ENCODE measurements around the gene TMED4.

TMED4 gene

DNA sequence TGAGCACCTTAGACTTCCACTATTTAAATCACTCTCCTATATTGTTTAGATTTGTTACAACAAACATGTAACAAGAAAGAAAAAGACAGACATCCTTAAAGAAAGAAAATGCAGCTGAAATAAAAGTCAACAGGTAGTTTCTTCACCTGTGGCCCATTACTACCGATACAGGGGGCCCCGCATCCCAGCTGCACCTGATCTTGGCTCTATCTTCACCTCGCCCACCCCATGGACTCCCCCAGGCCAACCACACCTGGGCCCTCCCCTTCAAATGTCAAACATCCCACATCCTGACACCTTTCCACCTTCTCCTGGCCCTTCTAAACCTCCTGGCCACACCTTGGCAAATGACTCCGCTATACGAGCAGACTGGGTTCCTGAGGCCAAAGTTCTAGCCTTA is 15.4 kb downstream of the TMED4 start:
- Histone ChIP-seq H2BK15ac (ENCODE audit: low read depth, poor library complexity, severe bottlenecking) (no peak overlapping the region), H3K23ac (ENCODE audit: low read length in 2 of 2) (no peak overlapping the region), H3K27me3 (ENCODE audit: control insufficient read depth in 1 of 2, insufficient read depth in 1 of 2, low read length in 2 of 2) (no peaks in the 10 kb centered on the region), H2BK120ac (ENCODE audit: low read depth, low read length) (no peak overlapping the region), H2BK5ac (ENCODE audit: low read depth, low read length, poor library complexity, severe bottlenecking) (no peak overlapping the region), H4K91ac (ENCODE audit: low read length) (no peak overlapping the region), H2AFZ (ENCODE audit: low read depth, low read length) (no peak overlapping the region), H3K4me3 (ENCODE audit: insufficient read depth in 1 of 2, low read depth in 1 of 2, low read length in 2 of 2) (no peak overlapping the region), H3K9me3 (ENCODE audit: control insufficient read depth, low read length) (no peaks in the 10 kb centered on the region), H3K9ac (ENCODE audit: low read length) (no peak overlapping the region), H3K18ac (ENCODE audit: low read depth in 1 of 2, low read length in 2 of 2) (no peak overlapping the region), H3K36me3 (ENCODE audit: control insufficient read depth in 1 of 2, insufficient read depth in 2 of 2, low read depth in 1 of 2, low read length in 2 of 2) (peaks cover 84 to 85% of the 10 kb centered on the region in 2 experiments), H3K4me1 (ENCODE audit: control insufficient read depth, insufficient read depth, low read depth, low read length) (peaks cover 12% of the 10 kb centered on the region), H3K4ac (ENCODE audit: low read depth in 1 of 2, low read length in 2 of 2) (no peak overlapping the region), H2AK5ac (ENCODE audit: low read length, severe bottlenecking) (no peak overlapping the region), H3K4me2 (ENCODE audit: low read length, poor library complexity, severe bottlenecking) (no peak overlapping the region), H3K79me1 (replicated peaks; ENCODE audit: low read length, poor library complexity, severe bottlenecking) (peaks cover 49% of the 10 kb centered on the region), H4K8ac (ENCODE audit: low read length) (no peak overlapping the region), H3K27ac (ENCODE audit: low read length, poor library complexity, severe bottlenecking) (no peak overlapping the region), H2BK12ac (ENCODE audit: low read length in 2 of 2) (no peak overlapping the region), H3K14ac (ENCODE audit: low read length in 2 of 2) (no peak overlapping the region)
- no peak for DNase-seq
- 96% methylated on average over 5 of the region's 5 CpGs for WGBS

DNA sequence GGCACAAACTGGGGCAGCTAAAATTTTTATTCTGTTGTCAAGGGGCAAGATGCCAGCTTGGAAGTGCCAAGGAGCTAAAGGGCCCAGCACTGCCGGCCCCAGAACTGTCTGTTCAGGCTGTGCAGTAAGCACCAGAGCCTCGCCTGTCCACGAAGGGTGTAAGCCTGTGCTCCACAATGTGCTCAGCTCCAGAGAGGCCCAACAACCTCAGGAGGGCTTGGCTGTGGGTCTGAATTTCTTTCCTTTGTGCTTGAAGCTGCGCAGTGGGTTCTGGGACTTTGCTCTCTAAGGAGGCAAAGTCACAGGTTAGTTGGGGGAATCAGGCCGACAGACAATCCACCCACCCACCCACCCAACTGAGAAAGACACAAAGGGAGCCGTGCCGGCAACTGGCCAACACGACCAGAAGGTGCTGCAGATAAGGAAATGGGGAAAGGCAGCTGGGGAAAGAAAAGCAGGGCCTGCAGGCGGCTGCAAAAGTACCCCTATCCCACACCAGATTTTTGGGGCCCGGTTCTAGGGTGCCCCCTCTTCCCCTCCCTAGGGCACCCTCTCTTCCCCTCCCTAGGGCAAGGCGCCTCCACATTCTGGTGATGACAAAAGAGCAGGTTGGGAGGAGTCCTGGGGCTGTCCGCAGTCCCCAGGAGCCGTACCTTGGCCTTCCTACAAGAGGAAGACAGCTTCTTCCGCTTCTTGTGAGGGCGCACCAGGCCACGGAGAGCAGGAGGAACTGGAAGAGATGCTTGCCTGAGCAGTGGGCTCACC is 16.1 kb downstream of the TMED4 start:
- H3K36me3 ChIP-seq (ENCODE audit: control insufficient read depth in 1 of 2, insufficient read depth in 2 of 2, low read depth in 1 of 2, low read length in 2 of 2), result peaks cover 77 to 78% of the 10 kb centered on the region in 2 experiments
- no peak overlapping the region for H2AK5ac ChIP-seq (ENCODE audit: low read length, severe bottlenecking)
- no peak overlapping the region for H3K27ac ChIP-seq (ENCODE audit: low read length, poor library complexity, severe bottlenecking)
- H2BK120ac ChIP-seq (ENCODE audit: low read depth, low read length), result no peak overlapping the region
- H2BK12ac ChIP-seq (ENCODE audit: low read length in 2 of 2), result no peak overlapping the region
- H2BK5ac ChIP-seq (ENCODE audit: low read depth, low read length, poor library complexity, severe bottlenecking), result no peak overlapping the region
- H3K23ac ChIP-seq (ENCODE audit: low read length in 2 of 2), result no peak overlapping the region
- no peak overlapping the region for H4K8ac ChIP-seq (ENCODE audit: low read length)
- no peak overlapping the region for H3K4me2 ChIP-seq (ENCODE audit: low read length, poor library complexity, severe bottlenecking)
- DNase-seq, result no peak
- H3K27me3 ChIP-seq (ENCODE audit: control insufficient read depth in 1 of 2, insufficient read depth in 1 of 2, low read length in 2 of 2), result no peaks in the 10 kb centered on the region
- H2BK15ac ChIP-seq (ENCODE audit: low read depth, poor library complexity, severe bottlenecking), result no peak overlapping the region
- H4K91ac ChIP-seq (ENCODE audit: low read length), result no peak overlapping the region
- WGBS, result 84% methylated on average over 12 of the region's 16 CpGs
- H3K9me3 ChIP-seq (ENCODE audit: control insufficient read depth, low read length), result no peaks in the 10 kb centered on the region
- no peak overlapping the region for H3K14ac ChIP-seq (ENCODE audit: low read length in 2 of 2)
- no peak overlapping the region for H2AFZ ChIP-seq (ENCODE audit: low read depth, low read length)
- H3K9ac ChIP-seq (ENCODE audit: low read length), result no peak overlapping the region
- peaks cover 15% of the 10 kb centered on the region for H3K4me1 ChIP-seq (ENCODE audit: control insufficient read depth, insufficient read depth, low read depth, low read length)
- no peak overlapping the region for H3K18ac ChIP-seq (ENCODE audit: low read depth in 1 of 2, low read length in 2 of 2)
- no peak overlapping the region for H3K4me3 ChIP-seq (ENCODE audit: insufficient read depth in 1 of 2, low read depth in 1 of 2, low read length in 2 of 2)
- H3K4ac ChIP-seq (ENCODE audit: low read depth in 1 of 2, low read length in 2 of 2), result no peak overlapping the region
- H3K79me1 ChIP-seq (replicated peaks; ENCODE audit: low read length, poor library complexity, severe bottlenecking), result peaks cover 44% of the 10 kb centered on the region

DNA sequence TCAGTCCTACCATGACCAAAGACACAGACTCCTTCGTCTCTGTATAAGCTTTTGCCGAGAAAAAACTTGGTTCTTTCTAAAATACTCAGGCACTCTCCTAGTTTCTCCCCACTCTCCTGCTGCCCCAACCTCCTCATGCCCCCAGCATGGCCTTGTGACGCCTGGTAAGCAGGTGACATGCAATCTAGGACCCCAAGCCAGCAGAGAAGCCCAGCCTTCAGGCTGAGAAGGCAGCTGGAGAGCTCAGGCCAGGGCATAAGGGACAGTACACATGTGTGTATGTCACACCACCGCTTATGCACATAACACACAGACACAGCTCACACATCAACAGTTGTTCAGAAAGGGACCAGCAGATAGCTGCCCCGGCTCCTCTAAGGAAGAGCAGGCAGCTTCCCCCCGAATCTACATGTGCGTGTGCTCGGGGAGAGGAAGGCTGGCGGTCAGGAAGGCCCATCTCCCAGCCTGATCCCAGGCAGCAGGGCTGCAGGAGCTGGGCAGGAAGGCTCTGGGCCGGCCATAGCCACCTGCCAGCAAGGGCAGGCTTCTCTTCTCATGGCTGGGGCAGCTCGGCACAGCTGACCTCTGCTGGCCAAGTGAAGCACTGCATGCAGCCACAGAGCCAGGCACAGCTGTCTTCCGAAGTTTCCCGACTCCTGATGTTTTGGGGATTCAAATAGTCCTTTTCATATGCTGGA is 16.8 kb downstream of the TMED4 start:
- WGBS, result 74% methylated on average over 13 of the region's 13 CpGs
- Histone ChIP-seq H3K14ac (ENCODE audit: low read length in 2 of 2) (no peak overlapping the region), H3K27me3 (ENCODE audit: control insufficient read depth in 1 of 2, insufficient read depth in 1 of 2, low read length in 2 of 2) (no peaks in the 10 kb centered on the region), H3K79me1 (replicated peaks; ENCODE audit: low read length, poor library complexity, severe bottlenecking) (peaks cover 39% of the 10 kb centered on the region), H3K27ac (ENCODE audit: low read length, poor library complexity, severe bottlenecking) (no peak overlapping the region), H2BK5ac (ENCODE audit: low read depth, low read length, poor library complexity, severe bottlenecking) (no peak overlapping the region), H3K9ac (ENCODE audit: low read length) (no peak overlapping the region), H3K4me1 (ENCODE audit: control insufficient read depth, insufficient read depth, low read depth, low read length) (peaks cover 15% of the 10 kb centered on the region), H3K4me2 (ENCODE audit: low read length, poor library complexity, severe bottlenecking) (no peak overlapping the region), H2AK5ac (ENCODE audit: low read length, severe bottlenecking) (no peak overlapping the region), H2AFZ (ENCODE audit: low read depth, low read length) (no peak overlapping the region), H2BK120ac (ENCODE audit: low read depth, low read length) (no peak overlapping the region), H2BK15ac (ENCODE audit: low read depth, poor library complexity, severe bottlenecking) (no peak overlapping the region), H4K8ac (ENCODE audit: low read length) (peak overlapping the region; percentile 24), H3K9me3 (ENCODE audit: control insufficient read depth, low read length) (no peaks in the 10 kb centered on the region), H3K4me3 (ENCODE audit: insufficient read depth in 1 of 2, low read depth in 1 of 2, low read length in 2 of 2) (no peak overlapping the region), H3K4ac (ENCODE audit: low read depth in 1 of 2, low read length in 2 of 2) (no peak overlapping the region), H3K36me3 (ENCODE audit: control insufficient read depth in 1 of 2, insufficient read depth in 2 of 2, low read depth in 1 of 2, low read length in 2 of 2) (peaks cover 70 to 71% of the 10 kb centered on the region in 2 experiments), H3K18ac (ENCODE audit: low read depth in 1 of 2, low read length in 2 of 2) (no peak overlapping the region), H3K23ac (ENCODE audit: low read length in 2 of 2) (no peak overlapping the region), H2BK12ac (ENCODE audit: low read length in 2 of 2) (no peak overlapping the region), H4K91ac (ENCODE audit: low read length) (no peak overlapping the region)
- peak; percentile 65 for DNase-seq

DNA sequence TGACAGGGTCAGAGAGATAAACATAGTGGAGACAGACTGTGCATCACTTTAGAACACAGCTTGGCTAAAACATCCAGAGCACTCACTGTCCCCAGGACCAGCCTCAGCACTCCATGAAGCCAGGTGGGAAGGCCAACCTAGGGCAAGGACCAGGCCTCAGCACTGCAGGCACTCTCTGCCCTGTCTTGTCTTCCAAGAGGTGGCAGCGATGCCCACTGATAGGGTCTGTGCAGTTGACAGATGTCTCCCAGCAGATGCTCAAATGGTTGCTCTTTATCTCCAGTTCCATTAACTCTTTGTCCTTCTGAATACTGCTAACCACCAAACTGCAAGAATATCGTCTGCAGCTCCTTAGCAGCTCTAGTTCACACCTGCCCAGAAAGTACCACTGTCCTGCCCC is 17.4 kb downstream of the TMED4 start:
- WGBS, result 100% methylated on average over 2 of the region's 2 CpGs
- H3K79me1 ChIP-seq (replicated peaks; ENCODE audit: low read length, poor library complexity, severe bottlenecking), result peaks cover 32% of the 10 kb centered on the region

More for the DNA sequence above, 17.4 kb downstream of the TMED4 start:
- no peaks in the 10 kb centered on the region for H3K27me3 ChIP-seq (ENCODE audit: control insufficient read depth in 1 of 2, insufficient read depth in 1 of 2, low read length in 2 of 2)
- no peak overlapping the region for H3K4me2 ChIP-seq (ENCODE audit: low read length, poor library complexity, severe bottlenecking)
- H2BK5ac ChIP-seq (ENCODE audit: low read depth, low read length, poor library complexity, severe bottlenecking), result no peak overlapping the region
- H3K4me3 ChIP-seq (ENCODE audit: insufficient read depth in 1 of 2, low read depth in 1 of 2, low read length in 2 of 2), result no peak overlapping the region
- no peak overlapping the region for H2BK12ac ChIP-seq (ENCODE audit: low read length in 2 of 2)
- no peaks in the 10 kb centered on the region for H3K9me3 ChIP-seq (ENCODE audit: control insufficient read depth, low read length)
- H3K4me1 ChIP-seq (ENCODE audit: control insufficient read depth, insufficient read depth, low read depth, low read length), result peaks cover 15% of the 10 kb centered on the region
- no peak overlapping the region for H3K18ac ChIP-seq (ENCODE audit: low read depth in 1 of 2, low read length in 2 of 2)
- no peak overlapping the region for H3K14ac ChIP-seq (ENCODE audit: low read length in 2 of 2)
- H4K91ac ChIP-seq (ENCODE audit: low read length), result no peak overlapping the region
- H3K23ac ChIP-seq (ENCODE audit: low read length in 2 of 2), result no peak overlapping the region
- no peak overlapping the region for H2AK5ac ChIP-seq (ENCODE audit: low read length, severe bottlenecking)
- no peak overlapping the region for H2AFZ ChIP-seq (ENCODE audit: low read depth, low read length)
- H3K9ac ChIP-seq (ENCODE audit: low read length), result no peak overlapping the region
- no peak overlapping the region for H4K8ac ChIP-seq (ENCODE audit: low read length)
- H3K27ac ChIP-seq (ENCODE audit: low read length, poor library complexity, severe bottlenecking), result no peak overlapping the region
- H3K36me3 ChIP-seq (ENCODE audit: control insufficient read depth in 1 of 2, insufficient read depth in 2 of 2, low read depth in 1 of 2, low read length in 2 of 2), result peaks cover 64% of the 10 kb centered on the region in 2 experiments
- H2BK120ac ChIP-seq (ENCODE audit: low read depth, low read length), result no peak overlapping the region
- DNase-seq, result no peak
- no peak overlapping the region for H3K4ac ChIP-seq (ENCODE audit: low read depth in 1 of 2, low read length in 2 of 2)
- H2BK15ac ChIP-seq (ENCODE audit: low read depth, poor library complexity, severe bottlenecking), result no peak overlapping the region

Data from mesenchymal stem cell (in vitro differentiated cells and primary cell).